HepG2 (cell line): ENCODE measurements around the gene DUXA.
"Not testable (repeated sequence)": the region's sequence is repeated elsewhere in the genome, so short reads cannot be mapped to it uniquely, and the experiment has no call there.

Experiments used
- EP300 ChIP-seq, 3 experiments: sonication (generic) in 1 of 3; formaldehyde crosslinking in 1 of 3; IDR thresholded peaks; 2 replicates each; pipeline versions ENCODE4 v1.5.1 to v1.6.1; 2011 to 2020; ENCODE audit warnings: low read depth in 2 of 3, low read length in 2 of 3, borderline replicate concordance in 1 of 3, improper control_type of control experiment in 1 of 3, mild to moderate bottlenecking in 1 of 3, missing genetic modification reagents in 1 of 3, moderate library complexity in 1 of 3
- MTA3 ChIP-seq: sonication (generic); formaldehyde crosslinking; IDR thresholded peaks from 2 replicates; pipeline ENCODE4 v1.4.0; 2020; ENCODE audit warnings: missing genetic modification reagents
- POLR2A ChIP-seq, 2 experiments: IDR thresholded peaks; 2 replicates each; pipeline ENCODE4 v1.6.1; 2011; ENCODE audit warnings: low read depth in 2 of 2, low read length in 2 of 2, mild to moderate bottlenecking in 1 of 2, moderate library complexity in 1 of 2; ENCODE audit not compliant: insufficient read depth in 1 of 2
- TCF7L2 ChIP-seq: IDR thresholded peaks from 2 replicates; pipeline ENCODE4 v1.6.1; 2011; ENCODE audit warnings: mild to moderate bottlenecking, low read depth, low read length, moderate library complexity
- ZBTB21 ChIP-seq: sonication (generic); formaldehyde crosslinking; IDR thresholded peaks from 2 replicates; pipeline ENCODE4 v1.4.0; 2020; ENCODE audit warnings: missing genetic modification reagents
- ZNF317 ChIP-seq: sonication (generic); formaldehyde crosslinking; IDR thresholded peaks from 2 replicates; pipeline ENCODE4 v1.5.0; 2020; ENCODE audit warnings: mild to moderate bottlenecking, missing genetic modification reagents
- ZNF513 ChIP-seq: sonication (generic); formaldehyde crosslinking; conservative IDR thresholded peaks from 2 replicates; pipeline ENCODE4 v1.5.0; 2020; ENCODE audit warnings: missing genetic modification reagents
- TF ChIP-seq, protein P1 (sequence below): sonication (generic); formaldehyde crosslinking; IDR thresholded peaks from 2 replicates; pipeline ENCODE4 v1.9.0; 2021; ENCODE audit warnings: missing genetic modification reagents, mild to moderate bottlenecking, borderline replicate concordance
- TF ChIP-seq, protein P2 (sequence below): sonication (generic); formaldehyde crosslinking; IDR thresholded peaks from 2 replicates; pipeline ENCODE4 v1.5.0; 2020; ENCODE audit warnings: mild to moderate bottlenecking, missing genetic modification reagents, moderate library complexity
- TF ChIP-seq, protein P3 (sequence below): IDR thresholded peaks from 2 replicates; pipeline ENCODE4 v1.6.1; 2016; ENCODE audit warnings: missing compliant biosample characterization, missing genetic modification reagents, borderline replicate concordance

DNA sequence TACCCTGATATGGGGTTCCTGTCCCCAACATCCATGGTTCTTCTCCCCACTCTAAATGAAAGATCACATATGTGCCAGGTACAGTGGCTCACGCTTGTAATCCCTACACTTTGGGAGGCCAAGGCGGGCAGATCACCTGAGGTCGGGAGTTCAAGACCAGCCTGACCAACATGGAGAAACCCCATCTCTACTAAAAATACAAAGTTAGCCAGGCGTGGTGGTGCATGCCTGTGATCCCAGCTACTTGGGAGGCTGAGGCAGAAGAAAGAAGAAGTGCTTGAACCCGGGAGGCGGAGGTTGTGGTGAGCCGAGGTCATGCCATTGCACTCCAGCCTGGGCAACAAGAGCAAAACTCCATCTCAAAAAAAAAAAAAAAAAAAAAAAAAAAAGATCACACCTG lies 53.8 kb downstream of the DUXA start:
- TF ChIP-seq, protein P1, sequence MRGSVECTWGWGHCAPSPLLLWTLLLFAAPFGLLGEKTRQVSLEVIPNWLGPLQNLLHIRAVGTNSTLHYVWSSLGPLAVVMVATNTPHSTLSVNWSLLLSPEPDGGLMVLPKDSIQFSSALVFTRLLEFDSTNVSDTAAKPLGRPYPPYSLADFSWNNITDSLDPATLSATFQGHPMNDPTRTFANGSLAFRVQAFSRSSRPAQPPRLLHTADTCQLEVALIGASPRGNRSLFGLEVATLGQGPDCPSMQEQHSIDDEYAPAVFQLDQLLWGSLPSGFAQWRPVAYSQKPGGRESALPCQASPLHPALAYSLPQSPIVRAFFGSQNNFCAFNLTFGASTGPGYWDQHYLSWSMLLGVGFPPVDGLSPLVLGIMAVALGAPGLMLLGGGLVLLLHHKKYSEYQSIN (CRISPR knock-in tag) = not testable (repeated sequence)
- not testable (repeated sequence) for TF ChIP-seq POLR2A (IDR thresholded peaks at IDR 0.05; ENCODE audit: insufficient read depth in 1 of 2, low read depth in 2 of 2, low read length in 2 of 2); ZNF513 (CRISPR knock-in tag); MTA3 (CRISPR knock-in tag); ZNF317 (CRISPR knock-in tag); TCF7L2; EP300 (IDR thresholded peaks at IDR 0.05; ENCODE audit: low read depth in 2 of 2, low read length in 2 of 2); EP300 (CRISPR knock-in tag; IDR thresholded peaks at IDR 0.05; ENCODE audit: borderline replicate concordance); ZBTB21 (CRISPR knock-in tag)
- TF ChIP-seq, protein P2, sequence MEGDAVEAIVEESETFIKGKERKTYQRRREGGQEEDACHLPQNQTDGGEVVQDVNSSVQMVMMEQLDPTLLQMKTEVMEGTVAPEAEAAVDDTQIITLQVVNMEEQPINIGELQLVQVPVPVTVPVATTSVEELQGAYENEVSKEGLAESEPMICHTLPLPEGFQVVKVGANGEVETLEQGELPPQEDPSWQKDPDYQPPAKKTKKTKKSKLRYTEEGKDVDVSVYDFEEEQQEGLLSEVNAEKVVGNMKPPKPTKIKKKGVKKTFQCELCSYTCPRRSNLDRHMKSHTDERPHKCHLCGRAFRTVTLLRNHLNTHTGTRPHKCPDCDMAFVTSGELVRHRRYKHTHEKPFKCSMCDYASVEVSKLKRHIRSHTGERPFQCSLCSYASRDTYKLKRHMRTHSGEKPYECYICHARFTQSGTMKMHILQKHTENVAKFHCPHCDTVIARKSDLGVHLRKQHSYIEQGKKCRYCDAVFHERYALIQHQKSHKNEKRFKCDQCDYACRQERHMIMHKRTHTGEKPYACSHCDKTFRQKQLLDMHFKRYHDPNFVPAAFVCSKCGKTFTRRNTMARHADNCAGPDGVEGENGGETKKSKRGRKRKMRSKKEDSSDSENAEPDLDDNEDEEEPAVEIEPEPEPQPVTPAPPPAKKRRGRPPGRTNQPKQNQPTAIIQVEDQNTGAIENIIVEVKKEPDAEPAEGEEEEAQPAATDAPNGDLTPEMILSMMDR = not testable (repeated sequence)
- TF ChIP-seq, protein P3, sequence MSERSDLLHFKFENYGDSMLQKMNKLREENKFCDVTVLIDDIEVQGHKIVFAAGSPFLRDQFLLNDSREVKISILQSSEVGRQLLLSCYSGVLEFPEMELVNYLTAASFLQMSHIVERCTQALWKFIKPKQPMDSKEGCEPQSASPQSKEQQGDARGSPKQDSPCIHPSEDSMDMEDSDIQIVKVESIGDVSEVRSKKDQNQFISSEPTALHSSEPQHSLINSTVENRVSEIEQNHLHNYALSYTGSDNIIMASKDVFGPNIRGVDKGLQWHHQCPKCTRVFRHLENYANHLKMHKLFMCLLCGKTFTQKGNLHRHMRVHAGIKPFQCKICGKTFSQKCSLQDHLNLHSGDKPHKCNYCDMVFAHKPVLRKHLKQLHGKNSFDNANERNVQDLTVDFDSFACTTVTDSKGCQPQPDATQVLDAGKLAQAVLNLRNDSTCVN (CRISPR knock-in tag) = not testable (repeated sequence)
